MCF 10A (cell line): ENCODE results near the gene GRIN3B. TPM values are rescaled to one million over a fixed set of nuclear protein-coding genes. Genes with fewer than 3 reads are reported as not detected.

ENCODE experiments used
- BruUV-seq: library from RNA; stranded (reverse); fragments of 400-500 nt; replicated peaks from 2 replicates; lab custom pipeline; 2021; lab: Mats Ljungman, UMichigan
- CTCF ChIA-PET: fragments of 300-600 bp; sonication (Branson Sonifier 250); formaldehyde crosslinking; extraction: SDS; loops from one replicate; lab custom pipeline; 2021; ENCODE audit warnings: antibody characterized with exemption, inconsistent platforms; lab: Yijun Ruan, JAX
- POLR2A ChIA-PET: fragments of 300-600, 350-650 bp; sonication (Branson Sonifier 250); formaldehyde crosslinking; extraction: SDS; loops from one replicate; lab custom pipeline; 2020; ENCODE audit warnings: antibody characterized with exemption, inconsistent platforms; lab: Yijun Ruan, JAX
- DNase-seq: peaks from one replicate; pipeline ENCODE4 v3.0.0-alpha.2; 2018; ENCODE audit not compliant: unreplicated experiment
- H3K27ac Mint-ChIP-seq: one replicate; pipeline ENCODE4 v1.8.0; 2022; ENCODE audit warnings: mild to moderate bottlenecking, low read depth, mixed read lengths; ENCODE audit not compliant: unreplicated experiment
- H3K27me3 Mint-ChIP-seq: one replicate; pipeline ENCODE4 v1.8.0; 2022; ENCODE audit warnings: mixed read lengths; ENCODE audit not compliant: insufficient read depth, unreplicated experiment
- H3K36me3 Mint-ChIP-seq: one replicate; pipeline ENCODE4 v1.8.0; 2022; ENCODE audit warnings: mild to moderate bottlenecking, moderate library complexity, mixed read lengths; ENCODE audit not compliant: insufficient read depth, unreplicated experiment
- H3K4me1 Mint-ChIP-seq: one replicate; pipeline ENCODE4 v1.8.0; 2022; ENCODE audit warnings: mixed read lengths; ENCODE audit not compliant: insufficient read depth, unreplicated experiment
- H3K4me3 Mint-ChIP-seq: one replicate; pipeline ENCODE4 v1.8.0; 2022; ENCODE audit warnings: mild to moderate bottlenecking, moderate library complexity, mixed read lengths; ENCODE audit not compliant: unreplicated experiment
- H3K9me3 Mint-ChIP-seq: one replicate; pipeline ENCODE4 v1.8.0; 2022; ENCODE audit warnings: mixed read lengths; ENCODE audit not compliant: unreplicated experiment
- intact Hi-C: fragments of 100-400 bp; cut with micrococcal nuclease; formaldehyde crosslinking; loops from 2 replicates; pipeline ENCODE4 v1.14.1; 2022
- total RNA-seq: library from RNA; stranded (reverse); gene quantifications from 2 replicates; pipeline ENCODE4 v1.2.3, GENCODE V29; 2022
- TF ChIP-seq, protein P1 (sequence below): fragments of 200-600 bp; IDR thresholded peaks from one replicate; pipeline ENCODE4 v1.8.0; 2022; ENCODE audit warnings: antibody characterized with exemption, mild to moderate bottlenecking; ENCODE audit not compliant: unreplicated experiment

The GRIN3B gene
- total RNA-seq, 1 experiment from 2014 or later, result not detected

DNA sequence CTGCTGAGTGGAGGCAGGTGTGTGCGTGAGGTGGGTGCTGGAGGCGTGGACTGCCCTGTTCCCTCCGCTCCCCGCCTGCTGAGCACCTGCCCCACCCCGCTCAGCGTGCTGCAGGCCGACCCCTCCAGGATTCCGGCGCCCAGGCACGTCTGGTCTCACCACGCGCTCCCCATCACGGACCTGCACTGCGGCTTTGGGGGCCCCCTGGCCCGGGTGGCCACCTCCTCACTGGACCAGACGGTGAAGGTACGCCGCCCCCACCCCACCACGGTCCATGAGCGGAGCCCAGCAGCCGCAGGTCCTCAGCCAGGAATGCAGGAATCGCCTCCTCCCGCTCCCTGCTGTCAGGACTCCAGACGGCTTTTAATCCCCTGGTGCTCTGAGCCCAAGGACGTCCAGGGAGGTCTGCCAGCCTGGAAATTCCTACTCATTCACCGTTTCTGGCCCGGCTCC is 10.1 kb upstream of the GRIN3B start:
- CTCF ChIA-PET, result interaction anchor here (0.5 kb wide), 1 partner anchor 132 kb away, joined by 3 read pairs; no protein-coding TSS in a partner anchor
- TF ChIP-seq, protein P1, sequence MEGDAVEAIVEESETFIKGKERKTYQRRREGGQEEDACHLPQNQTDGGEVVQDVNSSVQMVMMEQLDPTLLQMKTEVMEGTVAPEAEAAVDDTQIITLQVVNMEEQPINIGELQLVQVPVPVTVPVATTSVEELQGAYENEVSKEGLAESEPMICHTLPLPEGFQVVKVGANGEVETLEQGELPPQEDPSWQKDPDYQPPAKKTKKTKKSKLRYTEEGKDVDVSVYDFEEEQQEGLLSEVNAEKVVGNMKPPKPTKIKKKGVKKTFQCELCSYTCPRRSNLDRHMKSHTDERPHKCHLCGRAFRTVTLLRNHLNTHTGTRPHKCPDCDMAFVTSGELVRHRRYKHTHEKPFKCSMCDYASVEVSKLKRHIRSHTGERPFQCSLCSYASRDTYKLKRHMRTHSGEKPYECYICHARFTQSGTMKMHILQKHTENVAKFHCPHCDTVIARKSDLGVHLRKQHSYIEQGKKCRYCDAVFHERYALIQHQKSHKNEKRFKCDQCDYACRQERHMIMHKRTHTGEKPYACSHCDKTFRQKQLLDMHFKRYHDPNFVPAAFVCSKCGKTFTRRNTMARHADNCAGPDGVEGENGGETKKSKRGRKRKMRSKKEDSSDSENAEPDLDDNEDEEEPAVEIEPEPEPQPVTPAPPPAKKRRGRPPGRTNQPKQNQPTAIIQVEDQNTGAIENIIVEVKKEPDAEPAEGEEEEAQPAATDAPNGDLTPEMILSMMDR, result no peak
- no peak overlapping the region for H3K4me3 Mint-ChIP-seq
- no TSS peak for BruUV-seq
- H3K27me3 Mint-ChIP-seq, result no peaks in the 10 kb centered on the region
- DNase-seq, result no peak
- intact Hi-C loops, result no loop called here
- POLR2A ChIA-PET, result no interaction called here
- H3K36me3 Mint-ChIP-seq, result peaks cover 43% of the 10 kb centered on the region
- no peaks in the 10 kb centered on the region for H3K9me3 Mint-ChIP-seq
- peaks cover 7% of the 10 kb centered on the region for H3K4me1 Mint-ChIP-seq
- no peak overlapping the region for H3K27ac Mint-ChIP-seq

DNA sequence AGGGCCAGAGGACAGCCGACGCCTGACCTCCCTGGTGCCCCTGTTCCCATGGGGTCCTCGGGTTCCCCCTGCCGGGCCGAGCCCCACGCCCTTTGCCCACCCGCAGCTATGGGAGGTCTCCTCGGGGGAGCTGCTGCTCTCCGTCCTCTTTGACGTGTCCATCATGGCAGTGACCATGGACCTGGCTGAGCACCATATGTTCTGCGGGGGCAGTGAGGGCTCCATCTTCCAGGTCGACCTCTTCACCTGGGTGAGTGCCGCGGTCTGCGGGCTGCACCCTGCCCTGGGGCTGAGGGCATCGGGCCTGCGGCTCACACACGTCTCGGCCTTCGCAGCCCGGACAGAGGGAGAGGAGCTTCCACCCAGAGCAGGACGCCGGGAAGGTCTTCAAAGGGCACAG is 9.5 kb upstream of the GRIN3B start:
- H3K36me3 Mint-ChIP-seq, result peaks cover 43% of the 10 kb centered on the region
- no peaks in the 10 kb centered on the region for H3K27me3 Mint-ChIP-seq
- intact Hi-C loops, result no loop called here
- TF ChIP-seq, protein P1, result no peak
- ChIA-PET CTCF (no interaction called here), POLR2A (no interaction called here)
- H3K4me3 Mint-ChIP-seq, result no peak overlapping the region
- H3K4me1 Mint-ChIP-seq, result peaks cover 1% of the 10 kb centered on the region
- H3K9me3 Mint-ChIP-seq, result no peaks in the 10 kb centered on the region
- no TSS peak for BruUV-seq
- no peak overlapping the region for H3K27ac Mint-ChIP-seq
- no peak for DNase-seq

DNA sequence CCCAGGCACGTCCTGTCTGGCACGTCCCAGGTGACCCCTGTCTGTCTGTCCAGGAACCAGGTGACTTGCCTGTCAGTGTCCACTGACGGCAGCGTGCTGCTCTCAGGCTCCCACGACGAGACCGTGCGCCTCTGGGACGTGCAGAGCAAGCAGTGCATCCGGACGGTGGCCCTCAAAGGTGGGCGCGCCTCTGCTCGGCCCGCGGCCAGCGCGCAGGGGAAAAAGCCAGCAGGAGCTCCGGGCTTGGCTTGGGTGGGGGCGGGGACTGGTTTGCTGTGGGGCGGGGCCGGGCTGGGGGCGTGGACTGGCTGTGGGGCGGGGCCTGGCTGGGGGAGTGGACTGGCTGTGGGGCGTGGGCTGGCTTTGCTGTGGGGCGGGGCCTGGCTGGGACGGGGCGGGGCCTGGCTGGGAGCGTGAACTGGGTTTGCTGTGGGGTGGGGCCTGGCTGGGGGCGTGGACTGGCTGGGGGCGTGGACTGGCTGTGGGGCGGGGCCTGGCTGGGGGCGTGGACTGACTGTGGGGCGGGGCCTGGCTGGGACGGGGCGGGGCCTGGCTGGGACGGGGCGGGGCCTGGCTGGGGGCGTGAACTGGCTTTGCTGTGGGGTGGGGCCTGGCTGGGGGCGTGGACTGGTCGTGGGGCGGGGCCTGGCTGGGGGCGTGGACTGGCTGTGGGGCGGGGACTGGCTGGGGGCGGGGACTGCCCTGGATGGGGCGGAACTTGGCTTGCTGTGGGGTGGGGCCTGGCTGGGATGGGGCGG is 8.9 kb upstream of the GRIN3B start:
- Mint-ChIP-seq H3K9me3 (no peaks in the 10 kb centered on the region), H3K4me3 (no peak overlapping the region), H3K36me3 (peaks cover 45% of the 10 kb centered on the region), H3K4me1 (peaks cover 4% of the 10 kb centered on the region), H3K27me3 (no peaks in the 10 kb centered on the region), H3K27ac (no peak overlapping the region)
- ChIA-PET CTCF (no interaction called here), POLR2A (no interaction called here)
- peak; percentile 39 for DNase-seq
- no TSS peak for BruUV-seq
- intact Hi-C loops, result no loop called here
- TF ChIP-seq, protein P1, result no peak

DNA sequence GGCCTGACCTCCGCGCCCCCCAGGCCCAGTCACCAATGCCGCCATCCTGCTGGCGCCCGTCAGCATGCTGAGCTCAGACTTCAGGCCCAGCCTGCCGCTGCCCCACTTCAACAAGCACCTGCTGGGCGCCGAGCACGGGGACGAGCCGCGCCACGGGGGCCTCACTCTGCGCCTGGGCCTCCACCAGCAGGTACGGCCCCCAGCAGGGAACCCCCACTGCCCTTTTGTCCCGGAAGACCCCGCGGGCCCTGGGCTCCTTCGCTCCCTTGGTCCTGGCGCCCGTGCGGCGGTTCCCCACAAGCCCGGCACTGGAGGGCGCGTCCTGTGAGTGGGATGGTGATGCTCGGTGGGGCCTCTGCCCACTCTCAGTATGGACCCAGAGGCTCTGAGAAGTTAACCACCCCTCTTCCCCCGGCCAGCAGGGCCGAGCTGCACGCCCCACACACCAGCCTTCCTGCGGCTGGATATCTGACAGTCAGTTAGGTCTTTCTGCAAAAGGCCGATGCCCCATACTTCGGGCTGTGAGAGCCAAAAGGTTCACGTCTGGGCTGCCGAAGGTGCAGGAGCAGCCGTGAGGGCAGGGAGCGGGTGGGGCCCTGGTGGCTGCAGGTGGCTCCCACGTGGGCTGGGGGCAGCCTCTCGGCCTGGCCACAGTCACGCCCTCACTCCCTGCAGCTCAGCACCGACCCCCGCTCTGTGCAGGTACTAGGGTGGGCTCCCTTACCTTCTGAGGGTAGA is 8.1 kb upstream of the GRIN3B start:
- DNase-seq, result no peak
- CTCF ChIA-PET, result no interaction called here
- peaks cover 42% of the 10 kb centered on the region for H3K36me3 Mint-ChIP-seq
- intact Hi-C loops, result no loop called here
- no peaks in the 10 kb centered on the region for H3K27me3 Mint-ChIP-seq
- TF ChIP-seq, protein P1, result no peak
- H3K9me3 Mint-ChIP-seq, result no peaks in the 10 kb centered on the region
- no peak overlapping the region for H3K4me3 Mint-ChIP-seq
- no TSS peak for BruUV-seq
- POLR2A ChIA-PET, result interaction anchor here (1.0 kb wide), 1 partner anchor 8 kb away, joined by 3 read pairs; the partner anchor contains the start of gene WDR18
- no peak overlapping the region for H3K27ac Mint-ChIP-seq
- peaks cover 6% of the 10 kb centered on the region for H3K4me1 Mint-ChIP-seq
